Calu3 (cell line): ENCODE measurements around the gene SORCS3. TPM values are rescaled to one million over a fixed set of nuclear protein-coding genes. Genes with fewer than 3 reads are reported as not detected.

ENCODE experiments used
- BruUV-seq: library from RNA; stranded (reverse); fragments of 400-500 nt; replicated peaks from 2 replicates; lab custom pipeline; 2021; lab: Mats Ljungman, UMichigan
- CTCF ChIA-PET: fragments of 300-600 bp; sonication (Branson Sonifier 250); formaldehyde crosslinking; loops from one replicate; lab custom pipeline; 2022; ENCODE audit warnings: antibody characterized with exemption; lab: Charles Lee
- DNase-seq: peaks from one replicate; pipeline ENCODE4 v3.0.0; 2022
- H3K27ac Mint-ChIP-seq: one replicate; pipeline ENCODE4 v1.8.0; 2022; ENCODE audit warnings: mixed read lengths; ENCODE audit not compliant: unreplicated experiment
- H3K27me3 Mint-ChIP-seq: one replicate; pipeline ENCODE4 v1.8.0; 2022; ENCODE audit warnings: mixed read lengths; ENCODE audit not compliant: unreplicated experiment
- H3K36me3 Mint-ChIP-seq: one replicate; pipeline ENCODE4 v1.8.0; 2022; ENCODE audit warnings: mild to moderate bottlenecking, moderate library complexity, mixed read lengths; ENCODE audit not compliant: insufficient read depth, unreplicated experiment
- H3K4me1 Mint-ChIP-seq: one replicate; pipeline ENCODE4 v1.8.0; 2022; ENCODE audit warnings: mild to moderate bottlenecking, low read depth, mixed read lengths; ENCODE audit not compliant: unreplicated experiment
- H3K4me3 Mint-ChIP-seq: one replicate; pipeline ENCODE4 v1.8.0; 2022; ENCODE audit warnings: mild to moderate bottlenecking, low read depth, moderate library complexity, mixed read lengths; ENCODE audit not compliant: unreplicated experiment
- H3K9me3 Mint-ChIP-seq: one replicate; pipeline ENCODE4 v1.8.0; 2022; ENCODE audit warnings: low read depth, mixed read lengths; ENCODE audit not compliant: unreplicated experiment
- intact Hi-C: fragments of 100-400 bp; cut with micrococcal nuclease; formaldehyde crosslinking; loops from one replicate; pipeline ENCODE4 v1.10.0; 2022; ENCODE audit not compliant: unreplicated experiment
- total RNA-seq: library from RNA; stranded (reverse); gene quantifications from 2 replicates; pipeline ENCODE4 v1.2.3, GENCODE V29; 2022
- TF ChIP-seq, protein P1 (sequence below): fragments of 200-600 bp; IDR thresholded peaks from one replicate; pipeline ENCODE4 v1.8.0; 2022; ENCODE audit warnings: antibody characterized with exemption; ENCODE audit not compliant: unreplicated experiment

SORCS3 gene
- total RNA-seq, 1 experiment from 2014 or later, result not detected

DNA sequence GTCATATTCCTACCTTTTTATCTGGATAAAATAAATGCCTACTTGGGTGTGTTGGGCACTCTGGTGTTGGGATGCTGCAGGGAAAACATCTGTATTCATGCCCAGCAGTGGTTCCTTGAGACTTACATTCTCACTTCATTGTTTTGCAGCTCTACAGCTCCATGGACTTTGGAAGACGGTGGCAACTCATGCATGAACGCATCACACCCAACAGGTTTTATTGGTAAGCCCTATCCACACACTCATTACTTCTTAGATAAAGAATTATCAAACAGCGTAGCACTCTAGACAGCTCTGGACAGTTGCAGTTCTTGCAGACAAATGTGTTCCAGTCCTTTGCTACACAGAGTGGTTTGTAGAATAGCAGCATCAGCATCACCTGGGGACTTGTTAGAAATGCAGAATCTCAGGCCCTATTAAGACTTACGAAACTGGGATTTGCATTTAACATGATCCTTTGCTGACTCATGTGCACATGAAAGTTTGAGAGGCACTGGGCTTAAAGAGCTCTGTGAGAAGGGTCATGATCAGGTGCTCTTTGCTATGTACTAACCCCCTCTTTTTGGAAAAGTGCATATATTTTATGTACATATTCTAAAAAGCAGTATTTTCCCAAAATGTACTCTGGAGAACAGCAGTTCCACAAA, 401.9 kb downstream of the SORCS3 start:
- Mint-ChIP-seq H3K27me3 (no peaks in the 10 kb centered on the region), H3K4me3 (no peak overlapping the region), H3K36me3 (no peaks in the 10 kb centered on the region), H3K27ac (no peak overlapping the region), H3K9me3 (no peaks in the 10 kb centered on the region), H3K4me1 (no peaks in the 10 kb centered on the region)
- TF ChIP-seq, protein P1, sequence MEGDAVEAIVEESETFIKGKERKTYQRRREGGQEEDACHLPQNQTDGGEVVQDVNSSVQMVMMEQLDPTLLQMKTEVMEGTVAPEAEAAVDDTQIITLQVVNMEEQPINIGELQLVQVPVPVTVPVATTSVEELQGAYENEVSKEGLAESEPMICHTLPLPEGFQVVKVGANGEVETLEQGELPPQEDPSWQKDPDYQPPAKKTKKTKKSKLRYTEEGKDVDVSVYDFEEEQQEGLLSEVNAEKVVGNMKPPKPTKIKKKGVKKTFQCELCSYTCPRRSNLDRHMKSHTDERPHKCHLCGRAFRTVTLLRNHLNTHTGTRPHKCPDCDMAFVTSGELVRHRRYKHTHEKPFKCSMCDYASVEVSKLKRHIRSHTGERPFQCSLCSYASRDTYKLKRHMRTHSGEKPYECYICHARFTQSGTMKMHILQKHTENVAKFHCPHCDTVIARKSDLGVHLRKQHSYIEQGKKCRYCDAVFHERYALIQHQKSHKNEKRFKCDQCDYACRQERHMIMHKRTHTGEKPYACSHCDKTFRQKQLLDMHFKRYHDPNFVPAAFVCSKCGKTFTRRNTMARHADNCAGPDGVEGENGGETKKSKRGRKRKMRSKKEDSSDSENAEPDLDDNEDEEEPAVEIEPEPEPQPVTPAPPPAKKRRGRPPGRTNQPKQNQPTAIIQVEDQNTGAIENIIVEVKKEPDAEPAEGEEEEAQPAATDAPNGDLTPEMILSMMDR, result no peak
- CTCF ChIA-PET, result no interaction called here
- intact Hi-C loops, result no loop called here
- BruUV-seq, result no TSS peak
- DNase-seq, result no peak

DNA sequence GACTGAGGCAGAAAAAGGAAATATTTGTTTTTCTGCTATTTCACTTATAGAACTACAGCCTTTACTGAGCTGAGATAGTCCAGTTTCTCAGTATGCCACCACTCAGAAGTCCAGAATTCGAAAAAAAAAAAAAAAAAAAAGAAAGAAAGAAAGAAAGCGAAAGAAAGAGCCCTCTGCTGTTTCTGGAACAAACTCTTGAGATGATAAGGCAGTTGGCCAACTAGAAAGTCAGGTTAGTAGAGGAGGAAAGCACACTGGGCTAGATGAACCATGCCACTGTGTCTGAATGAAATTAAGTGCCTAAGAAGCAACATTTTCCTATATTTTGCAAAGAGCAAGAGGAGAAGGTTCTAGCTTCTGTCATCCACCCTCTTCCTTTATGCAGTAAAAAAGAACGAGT, 403.8 kb downstream of the SORCS3 start:
- intact Hi-C loops, result no loop called here
- TF ChIP-seq, protein P1, result no peak
- no peaks in the 10 kb centered on the region for H3K36me3 Mint-ChIP-seq
- no peak overlapping the region for H3K27ac Mint-ChIP-seq
- no peaks in the 10 kb centered on the region for H3K4me1 Mint-ChIP-seq
- H3K27me3 Mint-ChIP-seq, result no peaks in the 10 kb centered on the region
- no TSS peak for BruUV-seq
- no peak overlapping the region for H3K4me3 Mint-ChIP-seq
- no peak for DNase-seq
- no peaks in the 10 kb centered on the region for H3K9me3 Mint-ChIP-seq
- CTCF ChIA-PET, result no interaction called here

DNA sequence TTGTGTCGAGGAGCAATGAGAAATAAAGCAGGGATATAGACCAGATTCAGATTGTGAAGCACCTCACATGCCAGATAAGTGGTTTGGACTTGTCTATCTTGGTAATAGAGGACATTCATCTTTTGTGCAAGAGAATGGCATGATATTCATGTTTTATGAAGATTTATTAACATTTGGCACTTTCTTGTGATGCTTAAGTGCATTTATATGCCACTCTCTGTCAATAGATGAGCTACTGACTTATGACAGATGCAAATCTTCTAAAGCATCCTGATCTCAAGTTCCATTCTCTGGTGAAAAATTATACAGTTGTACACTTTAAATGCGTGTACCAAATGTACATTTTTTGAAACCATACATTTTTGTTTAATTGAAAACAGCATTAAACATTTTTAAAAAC, 415.3 kb downstream of the SORCS3 start:
- H3K4me3 Mint-ChIP-seq, result no peak overlapping the region
- H3K4me1 Mint-ChIP-seq, result no peaks in the 10 kb centered on the region
- H3K27me3 Mint-ChIP-seq, result no peaks in the 10 kb centered on the region
- H3K9me3 Mint-ChIP-seq, result peaks cover 8% of the 10 kb centered on the region
- CTCF ChIA-PET, result no interaction called here
- no TSS peak for BruUV-seq
- H3K36me3 Mint-ChIP-seq, result no peaks in the 10 kb centered on the region
- intact Hi-C loops, result no loop called here
- TF ChIP-seq, protein P1, result no peak
- DNase-seq, result no peak
- H3K27ac Mint-ChIP-seq, result no peak overlapping the region

GRCh38 chr10:105062951-105063350, 421.9 kb downstream of the SORCS3 start:
- TF ChIP-seq, protein P1, result no peak
- Mint-ChIP-seq H3K36me3 (no peaks in the 10 kb centered on the region), H3K4me3 (no peak overlapping the region), H3K27me3 (no peaks in the 10 kb centered on the region), H3K27ac (no peak overlapping the region), H3K4me1 (no peaks in the 10 kb centered on the region), H3K9me3 (peaks cover 5% of the 10 kb centered on the region)
- intact Hi-C loops, result no loop called here
- no peak for DNase-seq
- no TSS peak for BruUV-seq
- CTCF ChIA-PET, result no interaction called here
